HPDE6-E6E7 (cell line): ENCODE results near the gene NPM3.

ENCODE experiments used
- DNase-seq: peaks from one replicate; pipeline ENCODE4 v3.0.0; 2011; ENCODE audit warnings: missing footprints; ENCODE audit errors: extremely low spot score

The NPM3 gene

GRCh38 chr10:101758858-101759257 lies 24.4 kb downstream of the NPM3 start:
- no peak for DNase-seq

- DNase-seq: no peak
Observed at GRCh38 chr10:101752241-101752640, 31.0 kb downstream of the NPM3 start.

- DNase-seq: no peak
Observed at GRCh38 chr10:101749047-101750016, 33.9 kb downstream of the NPM3 start.

DNA sequence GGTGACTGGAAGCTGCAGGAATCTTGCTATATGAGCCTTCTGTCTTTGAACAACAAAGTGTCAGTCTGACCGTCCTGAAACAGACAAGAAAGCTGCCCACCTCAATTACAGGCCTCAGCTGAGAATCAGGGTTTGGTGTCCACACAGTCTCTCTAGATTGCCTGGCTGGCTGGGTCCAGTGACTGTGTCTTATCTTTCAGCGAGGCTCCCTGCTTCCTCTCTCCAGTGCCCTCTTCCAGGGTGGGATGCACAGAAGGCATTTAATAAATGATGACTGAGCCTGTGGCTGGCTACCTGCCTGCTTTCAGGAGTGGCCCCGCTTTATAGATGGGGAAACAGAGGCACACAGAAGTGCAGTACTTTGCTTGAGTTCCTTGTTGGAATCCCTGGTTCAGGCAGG lies 34.8 kb downstream of the NPM3 start:
- DNase-seq: no peak

- DNase-seq: no peak
Observed at GRCh38 chr10:101745074-101745696, 38.1 kb downstream of the NPM3 start.

- DNase-seq: no peak
Observed at GRCh38 chr10:101744267-101744666, 39.0 kb downstream of the NPM3 start.

- DNase-seq: no peak
Observed at GRCh38 chr10:101741938-101742337, 41.3 kb downstream of the NPM3 start.

DNA sequence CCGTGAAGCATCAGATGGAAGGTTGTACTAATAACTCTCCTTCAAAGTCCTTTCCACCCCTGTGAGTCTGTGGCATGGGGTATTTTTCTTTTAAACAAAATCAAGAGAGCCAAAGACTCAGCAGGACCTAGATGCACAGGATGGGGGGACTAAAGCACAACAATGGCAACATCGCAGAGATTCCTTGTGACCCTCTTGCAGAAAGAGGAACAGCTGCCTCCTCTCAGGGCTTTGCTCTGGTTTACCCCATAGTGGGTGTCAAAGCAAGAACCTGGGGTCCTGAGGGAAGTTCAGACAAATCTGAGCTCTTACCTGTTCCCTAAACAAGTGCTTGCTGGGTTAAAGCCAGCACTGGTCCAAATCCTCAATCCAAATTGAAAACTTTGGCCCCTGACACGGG lies 46.6 kb downstream of the NPM3 start:
- DNase-seq: no peak

DNA sequence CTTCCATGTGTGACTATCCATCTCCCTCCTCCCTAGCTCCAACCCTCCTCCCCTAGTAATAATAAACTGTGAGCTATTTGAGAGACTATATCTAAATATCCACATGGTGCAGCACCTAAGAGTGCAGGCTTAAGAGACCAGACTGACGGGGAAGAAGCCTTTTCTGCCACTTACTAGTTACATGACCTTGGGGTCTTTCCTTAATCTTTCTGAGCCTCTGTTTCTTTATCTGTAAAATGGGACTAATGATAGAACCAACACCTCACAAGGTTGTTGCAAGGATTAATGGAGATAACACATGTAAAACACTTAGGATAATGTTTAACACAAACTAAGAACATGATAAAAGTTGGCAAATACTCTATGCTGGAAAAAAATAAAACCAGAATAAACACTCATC lies 51.1 kb downstream of the NPM3 start:
- DNase-seq: no peak
